Activated CD4-positive, alpha-beta T cell treated with anti-CD3 and anti-CD28 coated beads, Interleukin-10, Interleukin-2, amounts not matched to agents 100 ng/mL and 50 ng/mL, durations not matched to agents 16 hours and 8 hours (primary cell): Measurements from ENCODE around the gene TMA7.
"Not testable (repeated sequence)": the region's sequence is repeated elsewhere in the genome, so short reads cannot be mapped to it uniquely, and the experiment has no call there.

Experiments
- DNase-seq: peaks from one replicate; pipeline ENCODE4 v3.0.0-alpha.2; 2020

TMA7 gene

DNA sequence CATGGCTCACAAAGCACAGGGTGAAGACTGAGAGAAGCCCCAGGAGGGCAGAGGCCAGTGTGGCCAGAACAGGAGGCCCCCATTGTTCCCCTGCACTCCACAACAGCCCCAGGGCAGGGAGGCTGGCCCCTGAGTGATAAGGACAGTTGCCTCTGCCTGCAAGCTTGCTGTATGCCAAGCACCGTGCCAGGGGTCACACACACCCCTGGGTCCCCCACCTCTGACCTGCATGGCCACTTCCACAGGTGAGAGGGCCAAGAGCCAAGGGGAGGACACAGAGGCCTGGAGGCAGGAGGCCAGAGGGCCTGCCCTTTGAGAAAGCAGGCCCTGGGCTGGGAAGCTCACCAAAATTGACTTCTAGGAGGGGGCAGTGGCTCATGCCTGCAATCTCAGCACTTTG is 30.2 kb downstream of the TMA7 start:
- no peak for DNase-seq

DNA sequence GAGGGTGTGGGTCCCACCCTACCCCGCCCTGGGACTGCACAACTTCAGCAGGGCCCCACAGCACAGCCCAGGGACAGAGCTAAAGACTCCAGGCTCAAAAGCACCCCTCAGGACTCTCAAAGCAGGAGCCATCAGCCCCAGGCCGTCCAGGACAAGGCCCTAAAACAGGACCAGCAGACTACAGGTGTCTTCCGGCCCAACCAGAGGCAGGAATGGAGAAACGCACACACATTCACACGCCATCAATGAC is 32.5 kb downstream of the TMA7 start:
- DNase-seq: no peak

- peak; percentile 98 for DNase-seq
Observed at GRCh38 chr3:48472923-48473616, 33.0 kb downstream of the TMA7 start.

DNA sequence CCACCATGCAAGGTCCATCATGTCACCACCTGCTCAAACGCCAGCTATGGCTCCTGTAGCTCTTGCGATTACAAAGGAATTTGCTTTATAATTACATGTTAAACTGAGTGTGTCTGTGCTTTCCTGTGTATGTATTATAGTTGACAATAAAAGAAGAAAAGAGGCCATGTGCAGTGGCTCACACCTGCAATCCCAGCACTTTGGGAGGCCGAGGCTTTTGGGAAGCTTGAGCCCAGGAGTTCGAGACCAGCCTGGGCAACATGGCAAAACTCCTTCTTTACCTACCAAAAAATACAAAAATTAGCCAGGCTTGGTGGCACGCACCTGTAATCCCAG is 33.5 kb downstream of the TMA7 start:
- no peak for DNase-seq

DNA sequence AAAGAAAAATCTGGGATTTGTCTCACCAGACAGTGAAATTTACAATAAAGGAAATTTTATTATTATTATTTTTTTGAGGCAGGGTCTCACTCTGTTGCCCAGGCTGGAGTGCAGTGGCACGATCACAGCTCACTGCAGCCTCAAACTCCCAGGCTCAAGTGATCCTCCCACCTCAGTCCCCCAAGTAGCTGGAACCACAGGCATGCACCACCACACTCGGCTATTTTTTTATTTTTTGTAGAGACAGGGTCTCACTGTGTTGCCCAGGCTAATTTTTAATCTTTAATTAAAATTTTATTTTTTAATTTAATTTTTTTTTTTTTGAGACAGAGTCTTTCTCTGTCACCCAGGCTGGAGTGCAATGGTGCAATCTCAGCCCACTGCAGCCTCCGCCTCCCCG is 34.0 kb downstream of the TMA7 start:
- DNase-seq: not testable (repeated sequence)

GRCh38 chr3:48474619-48475018 is 34.6 kb downstream of the TMA7 start:
- no peak for DNase-seq

- DNase-seq: no peak
Observed at GRCh38 chr3:48475188-48475587, 35.1 kb downstream of the TMA7 start.

DNA sequence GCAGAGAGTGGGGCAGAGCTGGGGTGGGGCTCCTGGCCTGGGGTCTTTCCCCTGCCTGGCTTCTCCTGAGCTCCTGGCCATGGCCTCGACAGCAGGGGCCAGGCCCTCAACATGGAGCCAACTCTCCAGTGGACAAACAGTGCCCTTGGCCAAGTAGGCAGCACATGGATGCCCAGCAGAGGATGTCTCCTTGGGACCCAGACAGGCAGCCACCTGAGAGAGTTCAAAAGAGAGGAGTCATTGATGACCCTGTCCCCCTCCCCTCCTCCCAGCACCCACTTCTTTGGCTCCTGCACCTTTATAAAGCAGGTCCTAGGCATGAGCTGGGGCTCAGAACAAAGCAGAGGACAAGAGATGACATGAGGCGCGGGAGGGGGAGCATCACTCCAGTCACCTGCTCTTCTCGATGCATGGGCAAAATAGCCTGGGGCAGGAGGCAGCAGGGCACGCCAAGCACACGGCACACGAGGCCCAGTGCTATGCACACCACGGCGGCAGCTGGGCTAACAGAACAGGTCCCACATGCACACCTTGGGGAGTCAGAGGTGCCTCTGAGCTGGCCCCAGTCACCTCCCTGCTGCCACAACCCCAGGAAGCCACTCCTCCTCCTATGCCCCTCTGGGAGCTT is 36.5 kb downstream of the TMA7 start:
- DNase-seq: no peak

DNA sequence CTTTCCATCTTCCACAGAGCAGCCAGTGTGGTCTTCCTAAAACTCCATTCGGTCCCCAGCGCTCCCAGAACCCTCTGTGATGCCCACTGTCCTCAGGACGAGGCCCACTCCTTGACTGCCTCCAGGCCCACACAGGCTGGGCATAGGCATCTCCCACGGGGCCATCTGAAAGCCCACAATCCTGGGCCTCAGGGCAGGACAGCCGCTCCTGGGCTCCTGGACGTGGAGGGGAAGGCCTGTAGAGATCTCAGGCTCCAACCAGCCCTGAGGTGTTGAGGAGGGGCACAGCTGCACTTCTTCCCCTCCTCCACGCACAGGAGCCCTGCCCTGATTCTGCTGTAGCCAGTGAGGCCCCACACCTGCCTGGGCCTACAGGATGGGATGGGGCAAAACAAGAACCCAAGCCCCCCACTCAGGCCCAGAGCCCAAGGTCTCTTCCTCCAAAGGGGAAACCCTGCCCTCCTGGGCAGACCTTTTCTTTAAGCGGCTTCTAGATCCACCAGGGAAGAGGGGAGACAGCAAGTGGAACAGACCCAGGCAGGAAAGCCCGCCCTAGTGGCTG is 38.0 kb downstream of the TMA7 start:
- no peak for DNase-seq

DNA sequence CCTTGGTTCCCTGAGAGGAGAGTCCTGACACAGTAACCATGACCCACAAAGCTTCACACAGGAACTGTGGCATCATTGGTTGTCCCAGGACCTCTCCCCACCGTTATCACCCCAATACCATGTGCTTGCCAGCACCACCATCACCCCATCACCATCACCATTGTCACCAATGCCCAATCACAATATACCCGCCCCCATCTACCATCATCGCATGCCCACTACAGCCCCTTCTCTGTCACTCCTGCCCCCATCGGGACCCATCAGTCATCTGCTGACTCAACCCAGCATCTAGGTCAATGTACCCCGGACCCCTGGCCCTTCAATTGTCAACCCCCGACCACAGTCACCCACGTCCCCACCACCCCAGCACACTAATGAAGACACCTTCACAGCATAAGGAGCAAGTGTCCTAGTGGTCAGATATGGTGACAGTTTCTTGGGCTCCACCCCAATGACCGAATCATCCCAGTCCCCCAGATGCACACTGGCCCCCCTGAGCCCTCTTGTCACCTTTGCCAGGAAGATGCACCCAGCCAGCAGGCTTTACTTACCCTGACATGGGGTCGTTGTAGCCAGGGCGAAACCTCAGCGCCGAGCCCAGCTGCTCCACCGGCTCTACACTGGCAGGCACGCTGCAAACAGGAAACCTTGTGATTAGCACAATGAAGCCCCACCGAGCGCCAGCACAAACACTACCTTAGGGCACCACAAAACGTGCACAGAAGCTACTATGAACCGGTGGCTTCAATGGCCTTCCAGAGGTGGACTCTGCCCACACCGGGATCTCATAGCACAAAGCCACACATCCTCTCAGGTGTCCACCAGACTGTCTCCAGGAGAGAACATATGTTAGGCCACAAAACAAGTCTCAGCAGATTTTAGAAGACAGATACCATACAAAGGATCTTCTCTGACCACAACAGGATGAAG is 38.8 kb downstream of the TMA7 start:
- peak; percentile 76 for DNase-seq

- not testable (repeated sequence) for DNase-seq
Observed at GRCh38 chr3:48480891-48481290, 40.8 kb downstream of the TMA7 start.

DNA sequence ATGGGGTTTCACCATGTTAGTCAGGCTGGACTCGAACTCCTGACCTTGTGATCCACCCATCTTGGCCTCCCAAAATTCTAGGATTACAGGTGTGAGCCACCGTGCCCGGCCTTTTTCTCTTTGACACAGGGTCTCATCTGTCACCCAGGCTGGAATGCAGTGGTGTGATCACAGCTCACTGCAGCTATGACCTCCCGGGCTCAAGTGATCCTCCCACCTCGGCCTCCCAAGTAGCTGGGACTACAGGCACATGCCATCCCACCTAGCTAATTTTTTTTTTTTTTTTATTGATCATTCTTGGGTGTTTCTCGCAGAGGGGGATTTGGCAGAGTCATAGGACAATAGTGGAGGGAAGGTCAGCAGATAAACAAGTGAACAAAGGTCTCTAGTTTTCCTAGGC is 42.8 kb downstream of the TMA7 start:
- not testable (repeated sequence) for DNase-seq

DNA sequence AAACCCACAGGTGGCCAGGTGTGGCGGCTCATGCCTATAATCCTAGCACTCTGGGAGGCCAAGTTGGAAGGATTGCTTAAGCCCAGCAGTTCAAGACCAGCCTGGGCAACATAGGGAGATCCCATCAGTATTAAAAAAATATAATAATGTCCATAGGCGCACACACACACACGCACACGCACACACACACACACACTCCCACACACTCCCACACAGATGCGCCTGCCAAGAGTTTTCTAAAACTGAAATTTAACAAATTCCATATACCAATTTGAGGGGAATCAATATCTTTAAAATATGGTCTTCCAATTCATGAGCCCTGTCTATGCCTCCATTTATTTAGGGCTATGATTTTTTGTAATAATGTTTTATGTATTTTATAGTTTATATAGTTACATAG is 46.9 kb downstream of the TMA7 start:
- no peak for DNase-seq

DNA sequence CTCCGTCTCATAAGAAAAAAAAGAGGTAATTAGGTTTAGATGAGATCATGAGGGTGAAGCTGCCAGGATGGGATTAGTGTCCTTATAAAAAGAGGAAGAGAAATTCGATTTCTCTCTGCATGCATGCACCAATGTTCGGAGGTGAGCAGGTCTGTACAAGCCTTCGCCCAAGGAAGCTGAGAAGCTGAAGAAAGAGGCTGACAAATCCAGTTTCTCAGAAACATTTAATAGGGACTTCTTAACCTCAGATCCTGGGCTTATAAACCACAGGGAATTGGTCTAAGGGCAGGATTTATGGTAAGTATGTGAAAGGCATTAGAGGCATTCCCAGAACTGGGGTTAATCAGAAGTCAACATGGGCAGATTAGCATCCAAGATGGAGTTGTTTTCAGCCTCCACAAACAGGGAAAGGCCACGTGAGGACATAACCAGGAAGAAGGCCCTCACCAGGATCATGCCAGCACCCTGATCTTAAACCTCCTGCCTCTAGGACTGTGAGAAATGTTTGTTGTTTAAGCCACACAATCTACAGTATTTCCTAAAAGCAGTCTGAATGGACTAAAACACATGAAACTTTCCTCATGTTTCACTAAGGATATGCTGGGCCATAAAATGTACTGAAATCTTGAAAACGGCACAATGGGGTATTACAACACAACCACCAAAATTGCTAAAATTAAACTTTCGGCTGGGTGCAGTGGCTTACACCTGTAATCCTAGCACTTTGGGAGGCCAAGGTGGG is 52.6 kb downstream of the TMA7 start:
- no peak for DNase-seq

GRCh38 chr3:48493203-48493501 is 53.1 kb downstream of the TMA7 start:
- no peak for DNase-seq
